SK-N-SH treated with all-trans-retinoic acid at 6 μM for 48 hours (cell line): ENCODE results near the gene HLA-DMA.

ENCODE experiments used
- ATAC-seq: fragments of 200-7000 bp; cut with Tn5 transposase; 3 replicates; pipeline ENCODE4 v1.9.1; 2020; ENCODE audit warnings: mild to moderate bottlenecking, moderate library complexity
- ARNTL ChIP-seq: fragments of 450-650 bp; formaldehyde crosslinking; IDR thresholded peaks from 2 replicates; pipeline ENCODE4 v1.5.0; 2020; ENCODE audit warnings: low read depth, mild to moderate bottlenecking, moderate library complexity, borderline replicate concordance
- CREB5 ChIP-seq: fragments of 250-450 bp; sonication (Bioruptor Pico); IDR thresholded peaks from 2 replicates; pipeline ENCODE4 v1.5.1; 2020; ENCODE audit warnings: low read depth, mild to moderate bottlenecking, moderate library complexity
- ESRRG ChIP-seq: fragments of 250-450 bp; sonication (Bioruptor Pico); IDR thresholded peaks from 2 replicates; pipeline ENCODE4 v1.6.1; 2021; ENCODE audit warnings: mild to moderate bottlenecking
- ISL1 ChIP-seq: fragments of 250-450 bp; sonication (Bioruptor Pico); IDR thresholded peaks from 2 replicates; pipeline ENCODE4 v2.1.2; 2022; ENCODE audit warnings: mild to moderate bottlenecking, moderate library complexity
- OSR1 ChIP-seq: fragments of 250-450 bp; sonication (Bioruptor Pico); IDR thresholded peaks from 2 replicates; pipeline ENCODE4 v1.8.0; 2022; ENCODE audit warnings: moderate library complexity, mild to moderate bottlenecking, inconsistent platforms
- POU6F1 ChIP-seq: fragments of 250-450 bp; sonication (Bioruptor Pico); IDR thresholded peaks from 2 replicates; pipeline ENCODE4 v1.8.0; 2021; ENCODE audit warnings: low read depth, mild to moderate bottlenecking, moderate library complexity, borderline replicate concordance
- PPARA ChIP-seq: fragments of 250-450 bp; sonication (Bioruptor Pico); IDR thresholded peaks from 2 replicates; pipeline ENCODE4 v1.5.0; 2020; ENCODE audit warnings: mild to moderate bottlenecking, borderline replicate concordance
- RARB ChIP-seq: fragments of 250-450 bp; sonication (Bioruptor Pico); IDR thresholded peaks from 2 replicates; pipeline ENCODE4 v1.8.0; 2021; ENCODE audit warnings: mild to moderate bottlenecking, moderate library complexity
- TCF4 ChIP-seq: fragments of 250-450 bp; sonication (Bioruptor Pico); IDR thresholded peaks from 2 replicates; pipeline ENCODE4 v1.8.0; 2021; ENCODE audit warnings: mild to moderate bottlenecking, moderate library complexity, borderline replicate concordance
- TOX ChIP-seq: fragments of 250-450 bp; sonication (Bioruptor Pico); IDR thresholded peaks from 2 replicates; pipeline ENCODE4 v1.8.0; 2021; ENCODE audit warnings: mild to moderate bottlenecking, moderate library complexity, borderline replicate concordance
- TSHZ2 ChIP-seq: fragments of 250-450 bp; sonication (Bioruptor Pico); IDR thresholded peaks from 2 replicates; pipeline ENCODE4 v1.5.0; 2020; ENCODE audit warnings: mild to moderate bottlenecking, moderate library complexity
- ZC3H10 ChIP-seq: fragments of 250-450 bp; sonication (Bioruptor Pico); IDR thresholded peaks from 2 replicates; pipeline ENCODE4 v1.5.1; 2021; ENCODE audit warnings: mild to moderate bottlenecking, moderate library complexity
- ZFP3 ChIP-seq: fragments of 250-450 bp; sonication (Bioruptor Pico); IDR thresholded peaks from 2 replicates; pipeline ENCODE4 v1.5.0; 2020; ENCODE audit warnings: mild to moderate bottlenecking, moderate library complexity
- ZNF565 ChIP-seq: fragments of 450-650 bp; formaldehyde crosslinking; conservative IDR thresholded peaks from 2 replicates; pipeline ENCODE4 v1.5.0; 2020; ENCODE audit warnings: low read depth, mild to moderate bottlenecking, moderate library complexity
- ZNF70 ChIP-seq: fragments of 450-650 bp; formaldehyde crosslinking; IDR thresholded peaks from 2 replicates; pipeline ENCODE4 v1.5.0; 2020; ENCODE audit warnings: mild to moderate bottlenecking, moderate library complexity
- ZNF8 ChIP-seq: fragments of 450-650 bp; formaldehyde crosslinking; IDR thresholded peaks from 2 replicates; pipeline ENCODE4 v1.5.0; 2020; ENCODE audit warnings: mild to moderate bottlenecking, moderate library complexity

The HLA-DMA gene

GRCh38 chr6:32995448-32995847 is 42.6 kb upstream of the HLA-DMA start:
- TF ChIP-seq OSR1 (CRISPR knock-in tag), result no peak
- TF ChIP-seq ZNF70 (CRISPR knock-in tag), result no peak
- no peak for TF ChIP-seq RARB (CRISPR knock-in tag)
- no peak for ATAC-seq

GRCh38 chr6:32993363-32993973 is 40.6 kb upstream of the HLA-DMA start:
- ATAC-seq, result no peak
- TF ChIP-seq CREB5 (CRISPR knock-in tag) (no peak), ARNTL (CRISPR knock-in tag) (no peak), ZC3H10 (no peak), POU6F1 (CRISPR knock-in tag) (no peak), TSHZ2 (CRISPR knock-in tag) (no peak), ZNF8 (no peak), PPARA (no peak), ESRRG (no peak), TOX (CRISPR knock-in tag) (no peak), RARB (CRISPR knock-in tag) (no peak), TCF4 (CRISPR knock-in tag) (no peak), ISL1 (CRISPR knock-in tag) (no peak)

GRCh38 chr6:32991972-32992371 is 39.1 kb upstream of the HLA-DMA start:
- no peak for ATAC-seq
- TF ChIP-seq ZNF565 (no peak), TCF4 (CRISPR knock-in tag) (no peak), OSR1 (CRISPR knock-in tag) (no peak), ESRRG (no peak), CREB5 (CRISPR knock-in tag) (no peak)
- TF ChIP-seq, all 23 proteins: peak for 0

- ATAC-seq, result no peak
Observed at GRCh38 chr6:32989368-32989767, 36.5 kb upstream of the HLA-DMA start.

More at GRCh38 chr6:32989368-32989767, 36.5 kb upstream of the HLA-DMA start:
- no peak for TF ChIP-seq ARNTL (CRISPR knock-in tag)
- no peak for TF ChIP-seq ISL1 (CRISPR knock-in tag)
- TF ChIP-seq TOX (CRISPR knock-in tag), result no peak
- no peak for TF ChIP-seq ZNF565
- no peak for TF ChIP-seq ZFP3 (CRISPR knock-in tag)
- no peak for TF ChIP-seq PPARA
- no peak for TF ChIP-seq TSHZ2 (CRISPR knock-in tag)
- no peak for TF ChIP-seq CREB5 (CRISPR knock-in tag)
- TF ChIP-seq POU6F1 (CRISPR knock-in tag), result no peak
- TF ChIP-seq, all 23 proteins: peak for 0
